WTC11 (cell line): ENCODE data around the gene NIT2. TPM values are rescaled to one million over a fixed set of nuclear protein-coding genes. Genes with fewer than 3 reads are reported as not detected.

ENCODE experiments used
- ATAC-seq: fragments of 200-7000 bp; cut with Tn5 transposase; 2 replicates; pipeline ENCODE4 v1.10.0; 2021; ENCODE audit warnings: mild to moderate bottlenecking, moderate library complexity
- CTCF ChIA-PET: fragments of 300-600 bp; sonication (Branson Sonifier 250); formaldehyde crosslinking; loops from one replicate; lab custom pipeline; 2021; ENCODE audit warnings: antibody characterized with exemption; lab: Charles Lee
- POLR2A ChIA-PET: fragments of 350-600 bp; sonication (Branson Sonifier 250); formaldehyde crosslinking; loops from one replicate; lab custom pipeline; 2021; ENCODE audit warnings: antibody characterized with exemption; lab: Charles Lee
- DNase-seq: peaks from one replicate; pipeline ENCODE4 v3.0.0; 2021; ENCODE audit warnings: low spot score
- H3K27ac Mint-ChIP-seq: 2 replicates; pipeline ENCODE4 v1.8.0; 2021; ENCODE audit warnings: mixed read lengths
- H3K27me3 Mint-ChIP-seq: 2 replicates; pipeline ENCODE4 v1.8.0; 2021; ENCODE audit warnings: low read depth, mild to moderate bottlenecking, moderate library complexity, mixed read lengths
- H3K36me3 Mint-ChIP-seq: 2 replicates; pipeline ENCODE4 v1.8.0; 2021; ENCODE audit warnings: mixed read lengths
- H3K4me1 Mint-ChIP-seq: 2 replicates; pipeline ENCODE4 v1.8.0; 2022; ENCODE audit warnings: mixed read lengths
- H3K4me3 Mint-ChIP-seq: 2 replicates; pipeline ENCODE4 v1.8.0; 2021; ENCODE audit warnings: mild to moderate bottlenecking, moderate library complexity, mixed read lengths
- H3K9me3 Mint-ChIP-seq: 2 replicates; pipeline ENCODE4 v1.8.0; 2021; ENCODE audit warnings: mixed read lengths
- ATF2 ChIP-seq: sonication (generic); formaldehyde crosslinking; IDR thresholded peaks from 2 replicates; pipeline ENCODE4 v1.8.1; 2022; ENCODE audit warnings: low read depth, missing genetic modification reagents, borderline replicate concordance
- CDX4 ChIP-seq: fragments of 250-450 bp; sonication (Bioruptor Pico); IDR thresholded peaks from 2 replicates; pipeline ENCODE4 v1.9.0; 2021; ENCODE audit warnings: moderate library complexity, mild to moderate bottlenecking, inconsistent platforms, borderline replicate concordance
- E2F1 ChIP-seq: sonication (generic); formaldehyde crosslinking; IDR thresholded peaks from 2 replicates; pipeline ENCODE4 v1.8.0; 2022; ENCODE audit warnings: mild to moderate bottlenecking, missing genetic modification reagents
- ESRRA ChIP-seq: sonication (generic); formaldehyde crosslinking; IDR thresholded peaks from 2 replicates; pipeline ENCODE4 v1.8.1; 2022; ENCODE audit warnings: mild to moderate bottlenecking, missing genetic modification reagents, borderline replicate concordance
- ETV6 ChIP-seq: sonication (generic); formaldehyde crosslinking; IDR thresholded peaks from 2 replicates; pipeline ENCODE4 v1.8.1; 2022; ENCODE audit warnings: mild to moderate bottlenecking, missing genetic modification reagents
- GRHL2 ChIP-seq: fragments of 250-450 bp; sonication (Bioruptor Pico); IDR thresholded peaks from 2 replicates; pipeline ENCODE4 v1.8.0; 2022; ENCODE audit warnings: mild to moderate bottlenecking, moderate library complexity; ENCODE audit not compliant: insufficient replicate concordance, severe bottlenecking
- MAX ChIP-seq: sonication (generic); formaldehyde crosslinking; IDR thresholded peaks from 2 replicates; pipeline ENCODE4 v1.8.0; 2022; ENCODE audit warnings: mild to moderate bottlenecking, missing genetic modification reagents
- NFE2L1 ChIP-seq: sonication (generic); formaldehyde crosslinking; IDR thresholded peaks from 2 replicates; pipeline ENCODE4 v1.8.1; 2023; ENCODE audit warnings: missing genetic modification reagents
- NR1H2 ChIP-seq: sonication (generic); formaldehyde crosslinking; IDR thresholded peaks from 2 replicates; pipeline ENCODE4 v1.9.0; 2021; ENCODE audit warnings: mild to moderate bottlenecking, moderate library complexity, missing genetic modification reagents
- NR2C2 ChIP-seq: sonication (generic); formaldehyde crosslinking; IDR thresholded peaks from 2 replicates; pipeline ENCODE4 v1.8.0; 2022; ENCODE audit warnings: mild to moderate bottlenecking, missing genetic modification reagents
- PRDM15 ChIP-seq: sonication (generic); formaldehyde crosslinking; IDR thresholded peaks from 2 replicates; pipeline ENCODE4 v1.8.0; 2022; ENCODE audit warnings: missing genetic modification reagents
- RELA ChIP-seq: sonication (generic); formaldehyde crosslinking; IDR thresholded peaks from 2 replicates; pipeline ENCODE4 v1.8.1; 2022; ENCODE audit warnings: missing genetic modification reagents, mild to moderate bottlenecking, borderline replicate concordance
- SOX15 ChIP-seq: fragments of 250-450 bp; sonication (Bioruptor Pico); IDR thresholded peaks from 2 replicates; pipeline ENCODE4 v1.9.0; 2021; ENCODE audit warnings: mild to moderate bottlenecking
- TCF7 ChIP-seq: sonication (generic); formaldehyde crosslinking; IDR thresholded peaks from 2 replicates; pipeline ENCODE4 v1.8.0; 2022; ENCODE audit warnings: mild to moderate bottlenecking, low read depth, missing genetic modification reagents, moderate library complexity
- TP53 ChIP-seq: sonication (generic); formaldehyde crosslinking; IDR thresholded peaks from 2 replicates; pipeline ENCODE4 v1.8.1; 2023; ENCODE audit warnings: mild to moderate bottlenecking, missing genetic modification reagents
- ZBTB43 ChIP-seq: sonication (generic); formaldehyde crosslinking; IDR thresholded peaks from 2 replicates; pipeline ENCODE4 v1.8.1; 2023; ENCODE audit warnings: mild to moderate bottlenecking, missing genetic modification reagents
- ZNF121 ChIP-seq: sonication (generic); formaldehyde crosslinking; IDR thresholded peaks from 2 replicates; pipeline ENCODE4 v1.8.0; 2023; ENCODE audit warnings: missing genetic modification reagents
- ZNF219 ChIP-seq: sonication (generic); formaldehyde crosslinking; IDR thresholded peaks from 2 replicates; pipeline ENCODE4 v1.8.0; 2023; ENCODE audit warnings: missing genetic modification reagents, mild to moderate bottlenecking, borderline replicate concordance
- ZNF232 ChIP-seq: sonication (generic); formaldehyde crosslinking; IDR thresholded peaks from 2 replicates; pipeline ENCODE4 v1.8.0; 2022; ENCODE audit warnings: mild to moderate bottlenecking, missing genetic modification reagents
- ZNF416 ChIP-seq: fragments of 250-450 bp; sonication (Bioruptor Pico); IDR thresholded peaks from 2 replicates; pipeline ENCODE4 v1.9.0; 2021; ENCODE audit warnings: mild to moderate bottlenecking, inconsistent platforms
- total RNA-seq: library from RNA; stranded (reverse); gene quantifications from 3 replicates; pipeline ENCODE4 v1.2.3, GENCODE V29; 2021

NIT2 gene
- total RNA-seq, 1 experiment from 2014 or later, result 27.3 TPM

- TF ChIP-seq PRDM15 (CRISPR knock-in tag) (no peak), MAX (CRISPR knock-in tag) (peak; percentile 94), ZNF232 (CRISPR knock-in tag) (peak; percentile 18; the same call in 1 of the 2 replicates), GRHL2 (CRISPR knock-in tag) (no peak), ZNF219 (CRISPR knock-in tag) (no peak), ETV6 (CRISPR knock-in tag) (peak; percentile 73), SOX15 (CRISPR knock-in tag) (no peak), ATF2 (CRISPR knock-in tag) (no peak), ZNF121 (CRISPR knock-in tag) (no peak), E2F1 (CRISPR knock-in tag) (peak; percentile 53; the same call in 1 of the 2 replicates), RELA (CRISPR knock-in tag) (no peak), ZNF416 (CRISPR knock-in tag) (no peak), CDX4 (CRISPR knock-in tag) (no peak), TP53 (CRISPR knock-in tag) (no peak)
Observed at GRCh38 chr3:100400780-100401673, 66.5 kb downstream of the NIT2 start, which contains the start of the genes LNP1 and TOMM70 (continued).

GRCh38 chr3:100401674-100402041 lies 67.1 kb downstream of the NIT2 start:
- peak; percentile 39 for DNase-seq
- H3K4me1 Mint-ChIP-seq, result peaks cover 36% of the 10 kb centered on the region
- ATAC-seq, result peak; percentile 5
- peak overlapping the region; percentile 94 for H3K4me3 Mint-ChIP-seq
- no peaks in the 10 kb centered on the region for H3K9me3 Mint-ChIP-seq
- H3K27me3 Mint-ChIP-seq, result no peaks in the 10 kb centered on the region
- ChIA-PET POLR2A (interaction anchor here (0.5 to 3.0 kb wide), 3 partner anchors 53 to 275 kb away, joined by 3 to 15 read pairs (median 3); partner anchors contain the start of gene NIT2), CTCF (interaction anchor here (0.7 to 1.7 kb wide), 3 partner anchors 61 to 307 kb away, joined by 3 to 9 read pairs (median 4); partner anchors contain the start of gene TFG)
- peak overlapping the region; percentile 99 for H3K27ac Mint-ChIP-seq
- peaks cover 6% of the 10 kb centered on the region; the same call in 1 of the 2 replicates for H3K36me3 Mint-ChIP-seq
- 0 out of 2 replicates have a peak, but pooled peaks have one; percentile 41 for TF ChIP-seq NFE2L1 (CRISPR knock-in tag)
- TF ChIP-seq TCF7 (CRISPR knock-in tag), result no peak
- no peak for TF ChIP-seq ZNF219 (CRISPR knock-in tag)
- no peak for TF ChIP-seq NR1H2 (CRISPR knock-in tag)
- no peak for TF ChIP-seq ESRRA (CRISPR knock-in tag)
- TF ChIP-seq PRDM15 (CRISPR knock-in tag), result no peak
- no peak for TF ChIP-seq NR2C2
- TF ChIP-seq TP53 (CRISPR knock-in tag), result no peak
- 0 out of 2 replicates have a peak, but pooled peaks have one; percentile 53 for TF ChIP-seq ZBTB43 (CRISPR knock-in tag)
